DMS 273 (cell line): ENCODE results near the gene RAP1B.
"Not testable (repeated sequence)": the region's sequence is repeated elsewhere in the genome, so short reads cannot be mapped to it uniquely, and the experiment has no call there.

Experiments used
- DNase-seq: peaks from one replicate; lab custom pipeline; 2025; ENCODE audit not compliant: unreplicated experiment; lab: John Stamatoyannopoulos, UW

Gene RAP1B

GRCh38 chr12:68633614-68634558, 23.2 kb downstream of the RAP1B start:
- no peak for DNase-seq

- no peak for DNase-seq
Observed at GRCh38 chr12:68636268-68636667, 25.6 kb downstream of the RAP1B start.

GRCh38 chr12:68637439-68637838, 26.7 kb downstream of the RAP1B start:
- not testable (repeated sequence) for DNase-seq

GRCh38 chr12:68638171-68638570, 27.5 kb downstream of the RAP1B start:
- DNase-seq: no peak

- DNase-seq: no peak
Observed at GRCh38 chr12:68638721-68639395, 28.2 kb downstream of the RAP1B start.

- no peak for DNase-seq
Observed at GRCh38 chr12:68639396-68639767, 28.7 kb downstream of the RAP1B start.

- DNase-seq: no peak
Observed at GRCh38 chr12:68641138-68641537, 30.4 kb downstream of the RAP1B start.

GRCh38 chr12:68646484-68646883, 35.8 kb downstream of the RAP1B start:
- DNase-seq: no peak

GRCh38 chr12:68647507-68647906, 36.8 kb downstream of the RAP1B start:
- DNase-seq: no peak

- DNase-seq: no peak
Observed at GRCh38 chr12:68648179-68648578, 37.5 kb downstream of the RAP1B start.

GRCh38 chr12:68665016-68665569, 54.4 kb downstream of the RAP1B start:
- DNase-seq: peak; percentile 5

- no peak for DNase-seq
Observed at GRCh38 chr12:68667291-68667690, 56.6 kb downstream of the RAP1B start.

GRCh38 chr12:68667896-68668295, 57.2 kb downstream of the RAP1B start:
- DNase-seq: no peak

- DNase-seq: no peak
Observed at GRCh38 chr12:68671179-68671578, 60.5 kb downstream of the RAP1B start.

GRCh38 chr12:68673788-68674187, 63.1 kb downstream of the RAP1B start:
- DNase-seq: no peak

GRCh38 chr12:68674376-68674775, 63.7 kb downstream of the RAP1B start:
- DNase-seq: no peak

- DNase-seq: no peak
Observed at GRCh38 chr12:68675101-68675842, 64.6 kb downstream of the RAP1B start.

- not testable (repeated sequence) for DNase-seq
Observed at GRCh38 chr12:68676854-68677253, 66.2 kb downstream of the RAP1B start.

GRCh38 chr12:68686262-68686594, 75.5 kb downstream of the RAP1B start:
- DNase-seq: no peak

GRCh38 chr12:68686595-68687521, 76.2 kb downstream of the RAP1B start, which contains the start of gene NUP107:
Gene NUP107 (plus strand): TSS chr12:68686978. CDS start chr12:68687066, 88 bp downstream.
- peak; percentile 98 for DNase-seq
